Measurements from ENCODE around the gene CNTN4. TPM values are rescaled to one million over a fixed set of nuclear protein-coding genes. Genes with fewer than 3 reads are reported as not detected.

The CNTN4 gene
- total and polyA plus RNA-seq, 4 donors = 1.2 to 3.8 (median 2.6) TPM

GRCh38 chr3:2377281-2377680 is 278.6 kb downstream of the CNTN4 start:
- no peaks in the 10 kb centered on the region for H3K4me1 ChIP-seq (ENCODE audit: control insufficient read depth in 4 of 4, insufficient read depth in 4 of 4, low read length in 3 of 4)
- DNase-seq (ENCODE audit: low spot score) = no peak
- no peak overlapping the region for H3K27ac ChIP-seq (ENCODE audit: low read depth in 1 of 2, low read length in 2 of 2)
- no peak overlapping the region for H3K4me3 ChIP-seq (ENCODE audit: low read depth in 1 of 3, low read length in 3 of 3)
- no peak overlapping the region for H3K9ac ChIP-seq (ENCODE audit: low read depth in 1 of 2, low read length in 2 of 2)
- 7% methylated on average over 1 of the region's 1 CpG for WGBS
- H3K9me3 ChIP-seq (ENCODE audit: control insufficient read depth in 4 of 4, low read length in 3 of 4) = no peaks in the 10 kb centered on the region
- H3K36me3 ChIP-seq (ENCODE audit: control insufficient read depth in 4 of 4, insufficient read depth in 3 of 4, low read depth in 1 of 4, low read length in 3 of 4) = no peaks in the 10 kb centered on the region
- H3K27me3 ChIP-seq (ENCODE audit: control insufficient read depth in 4 of 4, insufficient read depth in 4 of 4, low read length in 3 of 4) = peaks cover 0 to 7% (median 0%) of the 10 kb centered on the region in 4 donors
- TF ChIP-seq CTCF (IDR thresholded peaks at IDR 0.05; ENCODE audit: low read depth, low read length, missing input control) (no peak), GABPA (IDR thresholded peaks at IDR 0.05 in 1 of 2, conservative IDR thresholded peaks at IDR 0.05 in 1 of 2) (no peak), TAF1 (conservative IDR thresholded peaks at IDR 0.05) (no peak), HNF4G (IDR thresholded peaks at IDR 0.05) (no peak), REST (IDR thresholded peaks at IDR 0.05) (no peak), ZBTB33 (IDR thresholded peaks at IDR 0.05) (no peak), ATF3 (IDR thresholded peaks at IDR 0.05) (no peak), MAX (IDR thresholded peaks at IDR 0.05) (no peak), YY1 (IDR thresholded peaks at IDR 0.05) (no peak), FOXA2 (IDR thresholded peaks at IDR 0.05) (no peak), HNF4A (conservative IDR thresholded peaks at IDR 0.05) (no peak), JUND (IDR thresholded peaks at IDR 0.05) (no peak), NR2F2 (IDR thresholded peaks at IDR 0.05) (no peak), EGR1 (IDR thresholded peaks at IDR 0.05; ENCODE audit: low read depth in 2 of 2) (no peak), RAD21 (IDR thresholded peaks at IDR 0.05) (no peak)

GRCh38 chr3:2390926-2391532 is 292.4 kb downstream of the CNTN4 start:
- Histone ChIP-seq H3K4me1 (ENCODE audit: control insufficient read depth in 4 of 4, insufficient read depth in 4 of 4, low read length in 3 of 4) (no peaks in the 10 kb centered on the region), H3K36me3 (ENCODE audit: control insufficient read depth in 4 of 4, insufficient read depth in 3 of 4, low read depth in 1 of 4, low read length in 3 of 4) (no peaks in the 10 kb centered on the region), H3K27me3 (ENCODE audit: control insufficient read depth in 4 of 4, insufficient read depth in 4 of 4, low read length in 3 of 4) (no peaks in the 10 kb centered on the region), H3K9me3 (ENCODE audit: control insufficient read depth in 4 of 4, low read length in 3 of 4) (peaks cover 0 to 3% (median 0%) of the 10 kb centered on the region in 4 donors), H3K4me3 (ENCODE audit: low read depth in 1 of 3, low read length in 3 of 3) (no peak overlapping the region), H3K9ac (ENCODE audit: low read depth in 1 of 2, low read length in 2 of 2) (no peak overlapping the region), H3K27ac (ENCODE audit: low read depth in 1 of 2, low read length in 2 of 2) (no peak overlapping the region)
- WGBS = 44% methylated on average over 2 of the region's 2 CpGs
- DNase-seq (ENCODE audit: low spot score) = no peak
- TF ChIP-seq SP1 (IDR thresholded peaks at IDR 0.05) (no peak), REST (IDR thresholded peaks at IDR 0.05) (no peak)

Measured in liver (tissue), 9 donors.